Mammary epithelial cell (primary cell): ENCODE results near the gene CDCA8.

Experiments
- CTCF ChIP-seq, 2 donors: IDR thresholded peaks in 1 of 2; conservative IDR thresholded peaks in 1 of 2; 2 replicates each; pipeline ENCODE4 v1.5.1; 2011 to 2012; ENCODE audit warnings: inconsistent platforms in 2 of 2, low read length in 2 of 2, mild to moderate bottlenecking in 2 of 2, control low read depth in 1 of 2, low read depth in 1 of 2; ENCODE audit not compliant: insufficient read depth in 1 of 2; ENCODE audit errors: extremely low read depth in 1 of 2
- EZH2 ChIP-seq: IDR thresholded peaks from 2 replicates; pipeline ENCODE4 v1.6.1; 2012; ENCODE audit warnings: low read length, inconsistent platforms, borderline replicate concordance

GRCh38 chr1:37692834-37693175 is 489 bp downstream of the CDCA8 start:
- TF ChIP-seq EZH2 (no peak), CTCF (conservative IDR thresholded peaks at IDR 0.05 in 1 of 2, IDR thresholded peaks at IDR 0.05 in 1 of 2; ENCODE audit: extremely low read depth in 1 of 2, insufficient read depth in 1 of 2, low read depth in 1 of 2, low read length in 2 of 2) (no peak)
